ENCODE data around the gene IFI16.

GRCh38 chr1:159077120-159077961 lies 67.6 kb downstream of the IFI16 start:
- TF ChIP-seq CTCF (conservative IDR thresholded peaks at IDR 0.05; ENCODE audit: low read length) (no peak), EZH2phosphoT487 (IDR thresholded peaks at IDR 0.05; ENCODE audit: borderline replicate concordance, low read depth, low read length) (no peak)

Data from OCI-LY7 (cell line).